Measurements from ENCODE around the gene MYO1E. TPM values are rescaled to one million over a fixed set of nuclear protein-coding genes. Genes with fewer than 3 reads are reported as not detected.
"Not testable (repeated sequence)": the region's sequence is repeated elsewhere in the genome, so short reads cannot be mapped to it uniquely, and the experiment has no call there.

The MYO1E gene
- total RNA-seq, 6 experiments from 2014 or later: 45.2 to 139 (median 68.9) TPM

DNA sequence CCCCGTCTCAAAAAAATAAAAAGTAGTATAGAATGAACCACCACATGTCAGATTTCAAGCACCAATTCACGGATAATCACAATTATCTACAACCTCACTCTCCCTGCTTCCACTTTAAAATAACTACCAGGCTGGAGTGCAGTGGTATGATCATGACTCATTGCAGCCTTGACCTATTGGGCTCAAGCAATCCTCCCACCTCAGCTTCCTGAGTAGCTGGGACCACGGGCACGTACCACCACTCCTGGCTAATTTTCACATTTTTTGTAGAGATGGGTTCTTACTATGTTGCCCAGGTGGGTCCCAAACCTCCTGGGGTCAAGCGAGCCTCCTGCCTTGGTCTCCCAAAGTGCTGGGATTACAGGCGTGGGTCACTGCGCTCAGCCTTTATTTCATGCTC lies 204.1 kb downstream of the MYO1E start:
- no peak overlapping the region for H3K27ac ChIP-seq
- intact Hi-C loops (cut with DNase I): no loop called here
- WGBS (ENCODE audit: insufficient coverage, low coverage, low lambda C conversion rate, missing lambda C conversion rate): 86% methylated on average over 6 of the region's 7 CpGs
- peaks cover 0 to 4% (median 0%) of the 10 kb centered on the region in 4 donors for H3K4me1 ChIP-seq
- no peak for TF ChIP-seq POLR2A (IDR thresholded peaks at IDR 0.05)
- TF ChIP-seq CTCF (IDR thresholded peaks at IDR 0.05): no peak
- H3K4me3 ChIP-seq: no peak overlapping the region
- ATAC-seq (peak in 1 of 4 donors; percentile 36), DNase-seq (no peak)
- no peaks in the 10 kb centered on the region for H3K27me3 ChIP-seq
- H3K9me3 ChIP-seq: no peaks in the 10 kb centered on the region
- H3K36me3 ChIP-seq: peaks cover 0 to 17% (median 8%) of the 10 kb centered on the region in 4 donors

- TF ChIP-seq POLR2A (IDR thresholded peaks at IDR 0.05) (no peak), CTCF (IDR thresholded peaks at IDR 0.05) (no peak)
- 80% methylated on average over 10 of the region's 11 CpGs for WGBS (ENCODE audit: insufficient coverage, low coverage, low lambda C conversion rate, missing lambda C conversion rate)
- ATAC-seq: no peak
Measured at GRCh38 chr15:59166601-59167265, 205.9 kb downstream of the MYO1E start.

DNA sequence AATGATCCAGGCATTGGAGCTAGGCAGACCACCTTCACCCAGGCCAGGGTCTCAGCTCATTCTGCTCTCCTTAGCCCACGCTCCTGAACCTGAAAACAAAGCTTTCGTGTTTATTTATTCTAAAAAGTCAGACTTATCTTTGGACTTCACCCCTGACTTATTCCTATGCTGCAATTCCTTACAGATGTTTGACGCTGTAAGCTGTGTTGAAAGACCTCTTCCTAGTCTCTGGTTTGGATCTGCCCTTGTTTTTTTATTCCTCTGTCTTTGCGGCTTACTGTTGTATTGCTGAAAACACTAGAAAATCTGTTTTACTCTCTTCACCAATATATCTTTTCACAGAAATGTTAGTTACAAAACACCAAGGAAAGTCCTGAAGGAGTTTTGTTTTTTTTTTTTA lies 206.5 kb downstream of the MYO1E start:
- Histone ChIP-seq H3K4me1 (peaks cover 0 to 4% (median 0%) of the 10 kb centered on the region in 4 donors), H3K27me3 (no peaks in the 10 kb centered on the region), H3K27ac (no peak overlapping the region), H3K9me3 (no peaks in the 10 kb centered on the region), H3K4me3 (no peak overlapping the region), H3K36me3 (peaks cover 0 to 10% (median 4%) of the 10 kb centered on the region in 4 donors)
- intact Hi-C loops (cut with DNase I): no loop called here
- WGBS (ENCODE audit: insufficient coverage, low coverage, low lambda C conversion rate, missing lambda C conversion rate): 36% methylated on average over 4 of the region's 4 CpGs
- ATAC-seq: peak in 1 of 4 donors; percentile 37
- no peak for DNase-seq
- TF ChIP-seq CTCF (IDR thresholded peaks at IDR 0.05) (no peak), POLR2A (IDR thresholded peaks at IDR 0.05) (no peak)

More at GRCh38 chr15:59166601-59167265, 205.9 kb downstream of the MYO1E start:
- H3K9me3 ChIP-seq: no peaks in the 10 kb centered on the region
- peaks cover 0 to 14% (median 5%) of the 10 kb centered on the region in 4 donors for H3K36me3 ChIP-seq
- H3K4me3 ChIP-seq: no peak overlapping the region
- no peak for DNase-seq
- H3K27me3 ChIP-seq: no peaks in the 10 kb centered on the region
- intact Hi-C loops (cut with DNase I): no loop called here
- H3K27ac ChIP-seq: no peak overlapping the region
- peaks cover 0 to 4% (median 0%) of the 10 kb centered on the region in 4 donors for H3K4me1 ChIP-seq

GRCh38 chr15:59165726-59166125 lies 206.9 kb downstream of the MYO1E start:
- ATAC-seq (no peak), DNase-seq (no peak)
- intact Hi-C loops (cut with DNase I): no loop called here
- H3K27me3 ChIP-seq: no peaks in the 10 kb centered on the region
- no peak overlapping the region for H3K4me3 ChIP-seq
- TF ChIP-seq CTCF (IDR thresholded peaks at IDR 0.05): no peak
- TF ChIP-seq POLR2A (IDR thresholded peaks at IDR 0.05): no peak
- H3K4me1 ChIP-seq: peaks cover 0 to 4% (median 0%) of the 10 kb centered on the region in 4 donors
- H3K36me3 ChIP-seq: peaks cover 4 to 11% (median 4%) of the 10 kb centered on the region in 4 donors
- H3K9me3 ChIP-seq: no peaks in the 10 kb centered on the region
- 75% methylated on average over 3 of the region's 3 CpGs for WGBS (ENCODE audit: insufficient coverage, low coverage, low lambda C conversion rate, missing lambda C conversion rate)
- no peak overlapping the region for H3K27ac ChIP-seq

DNA sequence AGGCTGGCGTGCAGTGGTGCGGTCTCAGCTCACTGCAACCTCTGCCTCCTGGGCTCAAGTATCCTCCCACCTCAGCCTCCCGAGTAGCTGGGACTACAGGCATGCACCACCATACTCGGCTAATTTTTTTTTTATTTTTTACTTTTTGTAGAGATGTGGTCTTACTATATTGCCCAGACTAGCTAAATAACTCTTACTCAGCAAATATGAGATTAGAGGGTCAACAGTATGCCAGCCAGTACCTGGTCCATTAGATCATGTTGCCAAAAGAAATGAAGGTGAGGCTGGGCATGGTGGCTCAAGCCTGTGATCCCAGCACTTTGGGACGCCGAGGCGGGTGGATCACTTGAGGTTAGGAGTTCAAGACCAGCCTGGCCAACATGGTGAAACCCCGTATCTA lies 210.6 kb downstream of the MYO1E start:
- H3K27me3 ChIP-seq; DNase-seq; H3K9me3 ChIP-seq; H3K27ac ChIP-seq; ATAC-seq; H3K4me1 ChIP-seq; intact Hi-C loops (cut with DNase I); H3K4me3 ChIP-seq: not testable (repeated sequence)
- peaks cover 4 to 31% (median 9%) of the 10 kb centered on the region in 4 donors for H3K36me3 ChIP-seq
- 89% methylated on average over 4 of the region's 8 CpGs for WGBS (ENCODE audit: insufficient coverage, low coverage, low lambda C conversion rate, missing lambda C conversion rate)
